K562 (cell line): Measurements from ENCODE around the gene LIG3. TPM values are rescaled to one million over a fixed set of nuclear protein-coding genes. Genes with fewer than 3 reads are reported as not detected.
"Not testable (repeated sequence)": the region's sequence is repeated elsewhere in the genome, so short reads cannot be mapped to it uniquely, and the experiment has no call there.

ENCODE experiments used
- ATAC-seq: fragments of 200-7000 bp; cut with Tn5 transposase; 3 replicates; pipeline ENCODE4 v1.9.1; 2020; ENCODE audit warnings: moderate library complexity
- BruUV-seq: library from RNA; stranded (reverse); fragments of 400-500 nt; replicated peaks from 2 replicates; lab custom pipeline; 2021; lab: Mats Ljungman, UMichigan
- CTCF ChIA-PET: fragments of 300-600 bp; formaldehyde crosslinking; extraction: SDS; loops from one replicate; lab custom pipeline; 2021; ENCODE audit warnings: low intra/inter-chr PET ratio; lab: Yijun Ruan, JAX
- POLR2A ChIA-PET: fragments of 300-600, 350-650 bp; sonication (Branson Sonifier 250); formaldehyde crosslinking; extraction: SDS; loops from one replicate; lab custom pipeline; 2021; ENCODE audit warnings: antibody characterized with exemption, inconsistent platforms; lab: Yijun Ruan, JAX
- DNase-seq, 4 experiments: peaks; one replicate each; pipeline versions ENCODE4 v3.0.0 to v3.0.0-alpha.2; 2011 to 2018; ENCODE audit warnings: low spot score in 3 of 4, mixed read lengths in 3 of 4; ENCODE audit errors: extremely low read depth in 1 of 4
- FAIRE-seq: peaks from 2 replicates; lab custom pipeline; 2011; peaks lifted over from hg19 to GRCh38; lab: Jason Lieb, UNC
- H2AFZ ChIP-seq: 2 replicates; pipeline ENCODE4 v1.6.0; 2011; ENCODE audit warnings: low read depth, low read length, control low read depth, inconsistent platforms
- H3K27ac ChIP-seq: fragments of 200-600 bp; 3 replicates; pipeline ENCODE4 v1.8.0; 2011; ENCODE audit warnings: low read depth, mild to moderate bottlenecking, control low read depth, inconsistent platforms, low read length, moderate library complexity, mixed read lengths; ENCODE audit errors: extremely low read depth
- H3K27me3 ChIP-seq, 2 experiments: fragments of 300-600 bp in 1 of 2; 2 replicates in 1 of 2; 3 replicates in 1 of 2; pipeline versions ENCODE4 v1.6.0 to v1.8.0; 2011; ENCODE audit warnings: inconsistent platforms in 2 of 2, low read length in 2 of 2, mild to moderate bottlenecking in 1 of 2, mixed read lengths in 1 of 2, moderate library complexity in 1 of 2; ENCODE audit not compliant: control insufficient read depth in 2 of 2, insufficient read depth in 2 of 2
- H3K36me3 ChIP-seq: fragments of 300-600 bp; 3 replicates; pipeline ENCODE4 v1.8.0; 2011; ENCODE audit warnings: mild to moderate bottlenecking, low read length, inconsistent platforms; ENCODE audit not compliant: control insufficient read depth, insufficient read depth
- H3K4me1 ChIP-seq, 2 experiments: fragments of 200-600 bp in 1 of 2; replicated peaks in 1 of 2; 2 replicates in 1 of 2; 3 replicates in 1 of 2; pipeline versions ENCODE4 v1.5.1 to v1.8.0; 2011; ENCODE audit warnings: inconsistent platforms in 2 of 2, low read length in 2 of 2, mild to moderate bottlenecking in 1 of 2, mixed read lengths in 1 of 2, moderate library complexity in 1 of 2; ENCODE audit not compliant: control insufficient read depth in 2 of 2, insufficient read depth in 2 of 2
- H3K4me2 ChIP-seq: 2 replicates; pipeline ENCODE4 v1.6.1; 2011; ENCODE audit warnings: low read length, control low read depth, inconsistent platforms, mixed read lengths; ENCODE audit not compliant: insufficient read depth
- H3K4me3 ChIP-seq: fragments of 200-600 bp; sonication (generic), shearing (Covaris generic); 2 replicates; pipeline ENCODE4 v1.5.1; 2016; ENCODE audit warnings: control low read depth, inconsistent platforms
- H3K79me2 ChIP-seq: fragments of 200-600 bp; 3 replicates; pipeline ENCODE4 v1.8.0; 2011; ENCODE audit warnings: low read length, inconsistent platforms; ENCODE audit not compliant: control insufficient read depth, insufficient read depth
- H3K9ac ChIP-seq, 2 experiments: 2 replicates each; pipeline versions ENCODE4 v1.6.0 to v1.6.1; 2011; ENCODE audit warnings: low read depth in 2 of 2, low read length in 2 of 2, control low read depth in 1 of 2, inconsistent platforms in 1 of 2, mild to moderate bottlenecking in 1 of 2, mixed read lengths in 1 of 2; ENCODE audit not compliant: insufficient read depth in 1 of 2
- H3K9me1 ChIP-seq: one replicate; pipeline ENCODE4 v1.6.0; 2011; ENCODE audit warnings: inconsistent platforms, mild to moderate bottlenecking, low read length, moderate library complexity; ENCODE audit not compliant: control insufficient read depth, insufficient read depth
- H3K9me3 ChIP-seq: replicated peaks from 2 replicates; pipeline ENCODE4 v1.5.1; 2011; ENCODE audit warnings: low read depth, low read length, inconsistent platforms; ENCODE audit not compliant: control insufficient read depth, insufficient read depth
- H4K20me1 ChIP-seq: replicated peaks from 2 replicates; pipeline ENCODE4 v1.6.1; 2011; ENCODE audit warnings: low read length, inconsistent platforms, mixed read lengths; ENCODE audit not compliant: control insufficient read depth, insufficient read depth
- ARID1B ChIP-seq: fragments of 450-650 bp; IDR thresholded peaks from 2 replicates; pipeline ENCODE4 v1.6.1; 2016; ENCODE audit warnings: antibody characterized with exemption, mild to moderate bottlenecking, inconsistent platforms
- SNAPC5 ChIP-seq: fragments of 250-450 bp; sonication (Bioruptor Pico); IDR thresholded peaks from 2 replicates; pipeline ENCODE4 v1.8.0; 2021; ENCODE audit warnings: moderate library complexity, mild to moderate bottlenecking, inconsistent platforms
- ZNF146 ChIP-seq: IDR thresholded peaks from one replicate; pipeline ENCODE4 v1.6.1; 2018; ENCODE audit warnings: missing compliant biosample characterization; ENCODE audit not compliant: unreplicated experiment
- whole genome bisulfite sequencing: fragments of 100-300 bp; shearing (Covaris generic); methylation state at CpG from one replicate; pipeline ENCODE4 v1.1.6; 2016; ENCODE audit warnings: low coverage, mixed read lengths; ENCODE audit not compliant: insufficient coverage; ENCODE audit errors: missing lambda C conversion rate; 5-methylcytosine and 5-hydroxymethylcytosine counted together
- in situ Hi-C: fragments of 300-500 bp; cut with MboI; formaldehyde crosslinking; loops from 4 replicates; pipeline ENCODE4 v1.15.0; 2018; ENCODE audit warnings: inconsistent platforms, mixed read lengths
- intact Hi-C: fragments of 100-400 bp; cut with micrococcal nuclease; formaldehyde crosslinking; loops from 2 replicates; pipeline ENCODE4 v1.14.2; 2022
- polyA plus RNA-seq, 8 experiments: library from polyadenylated mRNA; depleted of rRNA in 4 of 8; stranded (reverse) in 5 of 8; unstranded in 3 of 8; fragments of >200 nt; fragmentation: Nextera tagmentation in 2 of 8; fragmentation: Illumina TruSeq in 1 of 8; extraction: Ambion mirVana in 2 of 8; extraction: Trizol in 1 of 8; gene quantifications; 2 replicates each; pipeline versions ENCODE4 v1.2.1 to v1.2.3, GENCODE V29; 2011 to 2014; ENCODE audit warnings: inconsistent platforms in 1 of 8, missing spikeins in 1 of 8
- total RNA-seq, 7 experiments: library from RNA; depleted of rRNA in 6 of 7; stranded (reverse); fragments of >200 nt in 6 of 7; fragmentation: Illumina TruSeq in 2 of 7; extraction: Trizol in 2 of 7; gene quantifications; 2 replicates each; pipeline versions ENCODE4 v1.2.1 to v1.2.3, GENCODE V29; 2011 to 2021; ENCODE audit warnings: low replicate concordance in 1 of 7

LIG3 gene
- total and polyA plus RNA-seq, 9 of the 15 experiments (the other 6 are each of a cell fraction or from before 2014, with no cell fraction given), result 7.6 to 75.0 (median 43.0) TPM

GRCh38 chr17:35045458-35045979 is 65.2 kb downstream of the LIG3 start:
- H4K20me1 ChIP-seq, H3K9me1 ChIP-seq, H3K4me1 ChIP-seq, BruUV-seq, H3K4me2 ChIP-seq, H3K79me2 ChIP-seq, intact Hi-C loops, FAIRE-seq, CTCF ChIA-PET, H2AFZ ChIP-seq, in situ Hi-C loops, H3K36me3 ChIP-seq, H3K27ac ChIP-seq, H3K4me3 ChIP-seq, H3K9ac ChIP-seq, H3K27me3 ChIP-seq, DNase-seq, H3K9me3 ChIP-seq, ATAC-seq: not testable (repeated sequence)
- WGBS, result 92% methylated on average over 10 of the region's 13 CpGs
- POLR2A ChIA-PET, result interaction anchor here (1.5 kb wide), 1 partner anchor 15 kb away, joined by 4 read pairs; no protein-coding TSS in a partner anchor

- FAIRE-seq, result no peak
- Histone ChIP-seq H3K79me2 (no peaks in the 10 kb centered on the region), H3K36me3 (no peaks in the 10 kb centered on the region), H3K27ac (no peak overlapping the region), H2AFZ (no peak overlapping the region), H4K20me1 (no peaks in the 10 kb centered on the region), H3K9me3 (no peaks in the 10 kb centered on the region), H3K27me3 (no peaks in the 10 kb centered on the region), H3K4me2 (no peak overlapping the region), H3K4me3 (no peak overlapping the region), H3K4me1 (peaks cover 0 to 12% of the 10 kb centered on the region in 2 experiments), H3K9me1 (no peaks in the 10 kb centered on the region), H3K9ac (no peak overlapping the region)
- no peak for ATAC-seq
- CTCF ChIA-PET, result no interaction called here
- BruUV-seq, result no TSS peak
- in situ Hi-C loops, result no loop called here
- DNase-seq, result no peak
- no peak for TF ChIP-seq ZNF146 (CRISPR knock-in tag)
- no peak for TF ChIP-seq SNAPC5 (CRISPR knock-in tag)
- TF ChIP-seq ARID1B, result no peak
- POLR2A ChIA-PET, result interaction anchor here (1.0 to 1.5 kb wide), 6 partner anchors 9 to 20 kb away, joined by 4 to 7 read pairs (median 5); partner anchors contain the start of gene RFFL
- intact Hi-C loops, result no loop called here
- WGBS, result 48% methylated on average over 4 of the region's 4 CpGs
Measured at GRCh38 chr17:35046245-35046644, 65.9 kb downstream of the LIG3 start.
